GM19025 (cell line): Measurements from ENCODE around the gene PPP1R18.

ENCODE experiments used
- ATAC-seq: cut with Tn5 transposase; IDR thresholded peaks from one replicate; pipeline ENCODE4 v1.9.1; 2021; ENCODE audit warnings: mild to moderate bottlenecking, low read depth, moderate library complexity; ENCODE audit not compliant: unreplicated experiment

The PPP1R18 gene

GRCh38 chr6:30690403-30691207 lies 4.2 kb upstream of the PPP1R18 start, which contains the start of gene NRM:
TSS of gene NRM (minus strand) at chr6:30690984. CDS start at chr6:30690974, 10 bp downstream.
- ATAC-seq, result no peak

DNA sequence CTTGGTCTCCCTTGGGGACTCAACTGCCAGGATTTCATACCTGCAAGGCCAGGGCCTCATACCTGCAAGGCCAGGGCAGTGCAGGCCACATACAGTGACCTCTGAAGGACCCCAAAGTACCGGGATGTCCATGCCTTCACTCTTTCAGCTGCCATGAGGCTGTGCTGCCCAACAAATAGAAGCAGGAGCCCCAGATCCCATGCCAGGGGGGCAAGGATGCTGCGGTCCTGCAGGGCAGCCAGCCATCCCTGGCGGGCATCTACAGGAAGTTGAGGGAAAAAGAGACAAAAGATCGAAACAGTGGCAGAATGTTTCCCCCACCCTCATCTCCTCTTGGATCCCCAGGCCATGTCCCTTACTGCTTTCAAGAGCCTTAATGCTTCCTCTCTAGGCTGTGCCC lies 3.5 kb upstream of the PPP1R18 start:
- no peak for ATAC-seq

GRCh38 chr6:30689022-30689865 lies 2.8 kb upstream of the PPP1R18 start:
- ATAC-seq, result no peak

DNA sequence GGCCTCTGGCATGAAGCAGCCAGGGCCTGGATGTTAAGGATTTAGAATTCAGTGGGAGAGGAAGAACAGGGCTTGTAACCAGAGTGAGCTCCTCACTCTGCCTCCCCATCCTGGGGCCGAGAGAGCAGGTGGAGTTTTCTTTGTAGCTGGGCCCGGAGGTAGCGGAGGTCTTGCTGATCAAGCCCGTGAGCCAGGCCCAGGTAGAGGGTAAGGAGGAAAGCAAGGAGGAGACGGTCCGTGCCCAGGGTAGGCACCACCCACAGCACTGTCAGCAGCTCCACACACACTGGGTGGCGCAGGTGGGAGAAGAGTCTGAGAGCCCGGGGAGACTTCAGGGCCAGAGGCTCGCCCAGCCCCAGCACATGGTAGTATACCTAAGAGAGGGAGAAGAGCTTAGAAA lies 2.1 kb upstream of the PPP1R18 start:
- no peak for ATAC-seq

DNA sequence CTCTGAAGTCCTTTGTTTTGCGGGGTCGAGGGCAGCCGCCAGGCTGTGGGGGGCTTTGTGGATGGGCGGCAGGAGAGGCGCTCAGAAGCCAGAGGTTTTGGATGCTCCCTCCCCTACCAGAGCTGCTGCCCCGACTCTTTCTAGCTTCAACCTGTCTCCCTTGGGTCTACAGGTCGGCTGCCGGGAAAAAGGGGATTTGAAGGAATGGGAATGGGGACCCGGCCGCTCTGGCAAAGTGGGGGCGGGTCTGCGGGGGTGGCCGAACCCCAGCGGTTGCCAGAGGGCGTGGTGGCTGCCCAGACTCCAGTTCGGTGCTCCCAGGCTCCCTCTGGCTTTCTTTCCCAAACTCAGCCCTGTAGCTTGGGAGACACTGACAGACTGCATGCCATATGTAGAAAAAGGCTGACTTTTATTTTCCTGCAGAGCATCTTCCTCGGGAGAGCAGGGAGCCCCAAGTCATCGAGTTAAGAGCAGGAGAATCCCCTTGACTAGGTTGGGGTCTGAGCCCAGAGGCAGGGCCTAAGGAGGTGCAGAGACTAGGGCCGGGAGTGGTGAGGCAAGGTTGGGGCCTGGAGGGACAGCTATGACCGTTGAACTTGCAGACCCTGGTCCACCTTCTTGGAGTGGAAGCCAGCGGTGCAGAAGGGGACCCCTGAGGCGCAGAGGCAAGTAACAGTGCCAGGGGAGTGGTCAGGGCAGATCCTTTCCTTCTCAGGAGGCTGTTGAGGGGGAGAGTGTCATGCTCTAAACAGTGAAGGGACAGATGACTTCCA lies 1.4 kb upstream of the PPP1R18 start:
- no peak for ATAC-seq

DNA sequence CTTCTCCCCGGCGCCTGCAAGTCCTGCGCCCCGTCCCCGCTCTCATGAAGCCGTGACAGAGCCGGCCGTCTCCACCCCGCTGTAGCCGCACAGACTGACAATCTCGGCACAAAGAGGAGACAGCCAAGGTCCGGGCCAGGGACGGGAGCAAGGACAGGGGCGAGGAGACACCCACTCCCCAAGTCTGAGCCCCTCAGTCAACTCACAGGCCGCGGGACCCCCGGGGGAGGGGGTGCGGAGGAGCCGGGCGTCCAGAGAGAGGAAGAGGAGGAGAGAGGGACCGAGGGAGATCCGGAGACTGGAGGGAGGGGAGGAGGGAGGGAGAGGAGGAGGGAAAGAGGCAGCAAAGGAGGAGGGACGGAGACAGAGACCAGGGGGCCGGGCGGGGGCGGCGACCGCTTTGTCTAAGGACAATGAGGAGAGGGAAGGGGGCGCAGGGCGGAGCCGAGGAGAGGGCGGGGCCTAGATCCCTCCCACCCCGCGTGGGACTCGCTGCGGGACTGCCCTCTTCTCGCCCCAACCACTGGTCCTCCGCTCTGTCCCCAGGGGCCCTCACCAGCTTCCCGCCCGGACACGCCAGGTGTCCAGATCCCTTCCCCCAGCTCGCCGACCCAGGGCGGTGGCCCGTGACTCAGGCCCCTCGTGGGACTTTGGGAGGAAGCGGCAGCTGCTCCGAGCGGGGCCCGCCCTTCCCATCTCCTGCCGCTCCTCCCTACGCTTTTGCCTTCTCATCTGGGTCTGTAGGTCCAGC lies 638 bp upstream of the PPP1R18 start:
- peak; percentile 55 for ATAC-seq

DNA sequence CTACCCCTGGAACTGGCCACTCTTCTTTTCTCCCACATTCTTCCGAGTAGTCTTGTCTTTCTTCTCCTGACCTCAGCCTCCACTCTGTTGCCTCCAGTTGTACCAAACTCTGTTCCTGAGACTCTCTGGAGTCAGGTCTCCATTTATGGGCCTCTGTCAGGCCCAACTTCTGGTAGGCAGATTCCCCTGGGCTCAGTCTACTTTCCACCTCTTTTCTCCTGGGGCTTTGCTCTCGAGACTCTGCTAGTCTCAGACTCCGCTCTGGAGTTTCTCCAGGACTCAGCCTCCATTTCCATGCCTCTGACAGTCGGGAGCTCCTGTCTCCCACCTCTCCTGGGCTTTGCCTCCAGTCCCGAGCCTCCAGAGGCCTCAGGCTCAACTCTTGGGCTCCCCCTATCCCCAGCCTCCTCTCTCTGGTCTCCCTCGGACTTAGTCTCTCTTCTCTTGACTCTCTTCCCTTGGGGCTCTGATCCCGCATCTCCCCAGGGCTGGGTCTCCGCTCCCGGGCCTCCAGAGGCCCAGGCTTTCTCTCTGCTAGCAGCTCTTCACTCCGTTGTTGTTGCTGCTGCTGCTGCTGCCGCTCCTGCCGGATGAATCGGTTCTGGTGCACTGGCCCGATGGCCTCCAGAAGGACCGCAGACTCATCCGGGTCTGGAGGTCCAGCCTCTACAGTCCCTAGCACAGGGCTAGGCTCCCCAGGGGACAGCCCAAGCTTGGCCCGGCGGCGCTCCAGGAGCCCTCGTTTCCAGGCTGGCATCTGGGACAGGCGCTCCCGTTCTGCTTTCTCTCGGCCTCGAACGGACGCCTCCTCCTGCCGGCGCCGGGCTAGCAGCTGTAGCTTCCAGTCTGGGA lies 1.1 kb downstream of the PPP1R18 start:
- no peak for ATAC-seq

GRCh38 chr6:30684386-30685156 lies 1.9 kb downstream of the PPP1R18 start:
- no peak for ATAC-seq

- ATAC-seq, result no peak
Measured at GRCh38 chr6:30683980-30684338, 2.5 kb downstream of the PPP1R18 start.

GRCh38 chr6:30683183-30683979 lies 3.1 kb downstream of the PPP1R18 start:
- no peak for ATAC-seq

DNA sequence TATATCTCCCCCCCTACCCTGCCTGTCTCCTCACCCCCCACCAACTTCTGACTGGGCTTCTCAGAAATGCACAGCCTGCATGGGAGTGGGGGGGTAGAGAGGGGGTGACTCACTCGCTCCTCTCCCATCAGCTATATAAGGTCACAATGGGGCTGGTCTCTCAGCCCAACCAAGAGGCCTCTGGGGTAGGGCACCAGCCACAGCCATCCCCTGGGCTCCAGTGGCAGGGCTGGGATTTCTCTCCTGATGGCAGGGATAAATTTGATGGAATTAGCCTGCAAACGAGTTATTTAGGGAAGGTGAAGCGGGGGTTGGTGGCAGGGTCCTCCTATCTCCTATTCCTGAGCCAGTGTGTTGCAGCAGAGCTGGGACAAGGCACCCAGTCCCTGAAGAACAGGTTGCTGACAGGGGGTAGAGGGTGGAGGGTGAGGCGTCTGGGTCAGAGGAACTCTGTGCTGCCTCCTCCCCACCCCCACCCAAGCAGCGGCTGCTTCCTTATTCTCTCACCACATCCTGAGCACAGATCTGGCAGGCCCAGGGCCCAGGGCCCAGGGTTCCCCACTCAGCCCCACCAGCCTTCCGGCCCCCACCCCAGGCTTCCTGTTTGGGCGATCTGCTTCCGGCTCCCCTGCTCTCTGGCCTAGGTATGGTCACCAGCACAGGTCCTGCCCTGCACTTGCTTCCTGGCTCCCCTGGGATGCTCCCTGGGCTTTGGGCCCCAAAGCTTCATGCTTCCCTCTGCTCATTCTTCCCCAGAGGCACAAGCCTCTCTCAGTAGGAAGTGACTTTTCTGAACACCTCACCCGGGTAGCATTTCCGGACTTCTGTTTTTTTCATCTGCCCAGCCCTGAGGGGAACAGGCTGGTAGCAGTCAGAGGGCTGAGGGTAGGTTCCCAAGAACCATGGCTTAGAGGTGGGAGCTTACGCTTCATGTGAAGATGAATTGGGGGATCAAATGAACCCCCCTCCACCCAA lies 4.0 kb downstream of the PPP1R18 start:
- ATAC-seq, result peak; percentile 28

DNA sequence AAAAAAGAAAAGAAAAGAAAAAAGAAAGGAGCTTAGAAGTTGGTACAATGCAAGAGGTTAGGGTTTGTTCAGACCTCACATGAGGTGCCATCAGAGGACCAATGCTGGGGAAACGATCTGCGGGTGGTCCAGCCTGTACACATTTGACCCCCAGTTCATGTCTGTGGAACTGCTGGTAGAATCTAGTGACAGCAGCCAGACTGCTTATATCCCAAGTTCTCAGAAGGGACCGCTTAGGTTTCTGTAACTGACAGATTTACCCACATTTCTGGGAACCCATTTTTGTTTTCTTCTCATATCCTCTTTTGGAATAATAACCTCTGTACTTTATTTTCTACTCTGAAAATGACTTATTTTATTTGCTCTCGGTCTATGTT lies 4.7 kb downstream of the PPP1R18 start:
- ATAC-seq, result no peak

GRCh38 chr6:30679765-30680535 lies 6.5 kb downstream of the PPP1R18 start:
- ATAC-seq, result no peak

DNA sequence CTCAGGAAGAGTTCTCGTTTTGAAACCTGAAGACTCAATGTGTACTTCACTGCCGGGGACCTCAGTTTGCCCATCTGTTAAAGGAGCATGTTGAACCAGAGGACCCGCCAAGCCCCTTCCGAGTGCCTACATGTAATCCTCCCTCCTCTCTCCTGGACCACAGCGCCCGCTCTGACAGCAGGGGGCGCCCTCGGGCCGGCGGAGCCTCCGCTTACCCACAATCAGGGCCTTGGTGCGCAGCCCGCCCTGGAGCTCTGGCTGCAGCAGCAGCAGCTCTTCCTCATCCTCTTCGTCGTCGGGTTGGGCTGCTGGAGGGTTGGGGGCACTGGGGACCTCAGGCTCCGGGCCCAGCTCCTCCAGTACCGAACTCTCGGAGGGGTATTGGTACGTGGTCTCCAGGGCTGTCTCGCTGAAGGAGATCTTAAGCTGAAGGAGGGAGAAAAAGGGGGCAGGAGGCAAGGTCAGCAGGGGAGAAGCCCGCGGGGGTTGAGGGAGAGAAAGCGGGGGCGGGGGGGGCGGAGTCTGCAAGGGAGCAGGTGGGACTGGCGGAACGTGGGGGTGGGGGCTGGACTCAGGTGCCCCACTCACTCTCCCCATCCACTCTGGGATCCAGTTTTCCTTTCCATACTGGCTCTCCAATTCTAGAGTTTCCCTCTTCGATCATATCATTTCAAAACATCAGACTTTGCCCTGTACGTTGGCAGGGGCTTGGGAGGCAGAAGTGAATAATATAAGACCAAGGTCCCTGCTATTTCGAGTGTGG lies 7.3 kb downstream of the PPP1R18 start:
- no peak for ATAC-seq

DNA sequence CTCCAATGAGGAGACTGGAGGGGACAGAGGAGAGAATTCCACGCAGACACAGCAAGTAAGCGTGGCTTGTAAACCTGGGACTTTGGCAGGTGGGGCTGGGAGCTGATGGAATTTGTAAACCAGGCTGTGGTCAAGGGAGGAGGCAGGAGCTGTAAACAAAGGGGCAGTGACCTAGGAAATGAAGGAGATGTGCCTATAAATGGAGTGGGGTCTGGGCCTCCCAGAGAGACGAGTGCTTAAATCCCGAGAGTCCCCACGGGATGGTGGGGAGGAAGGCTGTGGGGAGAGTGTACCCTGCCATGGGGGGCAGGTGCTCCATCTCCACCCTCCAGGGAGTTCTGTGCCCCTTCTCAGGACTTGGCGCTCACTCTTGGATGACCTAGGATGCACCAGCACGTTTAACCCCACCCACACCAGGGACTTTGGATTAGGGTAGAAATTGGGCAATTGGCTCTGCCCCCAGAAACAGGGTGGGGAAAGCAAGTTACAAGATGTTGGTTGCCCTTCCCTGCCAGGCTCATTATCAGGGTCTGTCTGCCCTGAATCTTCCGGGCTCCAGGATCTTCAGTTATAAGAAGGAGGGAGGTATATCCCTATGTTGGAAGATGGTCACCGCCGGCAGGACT lies 9.7 kb downstream of the PPP1R18 start:
- ATAC-seq, result no peak
